ENCODE measurements around the gene ANAPC2.

GRCh38 chr9:137200311-137201204 is 12.2 kb upstream of the ANAPC2 start, which contains the start of gene TPRN:
- TF ChIP-seq POLR2A (IDR thresholded peaks at IDR 0.05) = peak in 3 of 4 donors; percentile 23 to 83 (median 82)
- TF ChIP-seq, protein P1, sequence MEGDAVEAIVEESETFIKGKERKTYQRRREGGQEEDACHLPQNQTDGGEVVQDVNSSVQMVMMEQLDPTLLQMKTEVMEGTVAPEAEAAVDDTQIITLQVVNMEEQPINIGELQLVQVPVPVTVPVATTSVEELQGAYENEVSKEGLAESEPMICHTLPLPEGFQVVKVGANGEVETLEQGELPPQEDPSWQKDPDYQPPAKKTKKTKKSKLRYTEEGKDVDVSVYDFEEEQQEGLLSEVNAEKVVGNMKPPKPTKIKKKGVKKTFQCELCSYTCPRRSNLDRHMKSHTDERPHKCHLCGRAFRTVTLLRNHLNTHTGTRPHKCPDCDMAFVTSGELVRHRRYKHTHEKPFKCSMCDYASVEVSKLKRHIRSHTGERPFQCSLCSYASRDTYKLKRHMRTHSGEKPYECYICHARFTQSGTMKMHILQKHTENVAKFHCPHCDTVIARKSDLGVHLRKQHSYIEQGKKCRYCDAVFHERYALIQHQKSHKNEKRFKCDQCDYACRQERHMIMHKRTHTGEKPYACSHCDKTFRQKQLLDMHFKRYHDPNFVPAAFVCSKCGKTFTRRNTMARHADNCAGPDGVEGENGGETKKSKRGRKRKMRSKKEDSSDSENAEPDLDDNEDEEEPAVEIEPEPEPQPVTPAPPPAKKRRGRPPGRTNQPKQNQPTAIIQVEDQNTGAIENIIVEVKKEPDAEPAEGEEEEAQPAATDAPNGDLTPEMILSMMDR (IDR thresholded peaks at IDR 0.05) = peak in 2 of 6 experiments; percentile 3 to 17

Data from esophagus squamous epithelium (tissue), 4 donors.